ENCODE results near the gene SUPT6H.
A peak's percentile ranks its signal among the peaks of the same experiment; 100 is the strongest.
"Not testable (repeated sequence)": the region's sequence is repeated elsewhere in the genome, so short reads cannot be mapped to it uniquely, and the experiment has no call there.

Gene SUPT6H

DNA sequence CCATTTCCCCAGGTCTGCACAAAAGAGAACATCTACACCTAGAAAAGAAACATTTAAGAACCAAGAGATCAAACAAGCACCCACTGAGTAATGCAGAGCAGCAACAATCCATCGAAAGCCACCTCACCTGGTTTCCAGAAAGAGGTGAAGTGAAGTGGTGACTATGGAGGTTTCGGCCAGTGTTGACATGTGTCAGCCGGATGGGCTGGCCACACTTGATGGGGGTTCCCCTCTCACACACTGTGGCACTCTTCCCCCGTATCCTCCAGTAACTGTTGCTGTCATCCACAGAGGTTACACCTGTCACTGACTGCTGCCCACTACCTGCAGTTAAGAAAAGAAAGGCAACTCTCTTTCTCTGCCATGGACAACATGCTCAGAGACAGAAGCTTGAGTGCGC is 6.8 kb upstream of the SUPT6H start:
- Histone ChIP-seq H3K9me3 (ENCODE audit: control insufficient read depth in 1 of 2, low read length in 2 of 2) (no peaks in the 10 kb centered on the region), H3K27me3 (ENCODE audit: low read depth, low read length) (no peaks in the 10 kb centered on the region), H3K4me3 (ENCODE audit: low read depth in 1 of 2, low read length in 2 of 2) (no peak overlapping the region), H3K4me1 (ENCODE audit: control insufficient read depth in 1 of 2, insufficient read depth in 2 of 2, low read length in 2 of 2) (no peaks in the 10 kb centered on the region), H3K27ac (ENCODE audit: low read length) (no peak overlapping the region), H3K36me3 (ENCODE audit: control insufficient read depth in 1 of 2, insufficient read depth in 2 of 2, low read length in 2 of 2) (peaks cover 5 to 29% of the 10 kb centered on the region in 2 donors)

- peaks cover 8 to 12% of the 10 kb centered on the region in 2 donors for H3K4me1 ChIP-seq (ENCODE audit: control insufficient read depth in 1 of 2, insufficient read depth in 2 of 2, low read length in 2 of 2)
- H3K9me3 ChIP-seq (ENCODE audit: control insufficient read depth in 1 of 2, low read length in 2 of 2) = no peaks in the 10 kb centered on the region
- H3K36me3 ChIP-seq (ENCODE audit: control insufficient read depth in 1 of 2, insufficient read depth in 2 of 2, low read length in 2 of 2) = peaks cover 5 to 39% of the 10 kb centered on the region in 2 donors
- no peak overlapping the region for H3K4me3 ChIP-seq (ENCODE audit: low read depth in 1 of 2, low read length in 2 of 2)
- H3K27me3 ChIP-seq (ENCODE audit: low read depth, low read length) = no peaks in the 10 kb centered on the region
- no peak overlapping the region for H3K27ac ChIP-seq (ENCODE audit: low read length)
These were observed 4.2 kb upstream of the SUPT6H start for GRCh38 chr17:28657756-28658155.

GRCh38 chr17:28658342-28658741 is 3.7 kb upstream of the SUPT6H start:
- not testable (repeated sequence) for H3K4me3 ChIP-seq (ENCODE audit: low read depth in 1 of 2, low read length in 2 of 2); H3K27ac ChIP-seq (ENCODE audit: low read length); H3K27me3 ChIP-seq (ENCODE audit: low read depth, low read length); H3K9me3 ChIP-seq (ENCODE audit: control insufficient read depth in 1 of 2, low read length in 2 of 2)
- H3K36me3 ChIP-seq (ENCODE audit: control insufficient read depth in 1 of 2, insufficient read depth in 2 of 2, low read length in 2 of 2) = peaks cover 1 to 35% of the 10 kb centered on the region in 2 donors
- peaks cover 14 to 18% of the 10 kb centered on the region in 2 donors for H3K4me1 ChIP-seq (ENCODE audit: control insufficient read depth in 1 of 2, insufficient read depth in 2 of 2, low read length in 2 of 2)

DNA sequence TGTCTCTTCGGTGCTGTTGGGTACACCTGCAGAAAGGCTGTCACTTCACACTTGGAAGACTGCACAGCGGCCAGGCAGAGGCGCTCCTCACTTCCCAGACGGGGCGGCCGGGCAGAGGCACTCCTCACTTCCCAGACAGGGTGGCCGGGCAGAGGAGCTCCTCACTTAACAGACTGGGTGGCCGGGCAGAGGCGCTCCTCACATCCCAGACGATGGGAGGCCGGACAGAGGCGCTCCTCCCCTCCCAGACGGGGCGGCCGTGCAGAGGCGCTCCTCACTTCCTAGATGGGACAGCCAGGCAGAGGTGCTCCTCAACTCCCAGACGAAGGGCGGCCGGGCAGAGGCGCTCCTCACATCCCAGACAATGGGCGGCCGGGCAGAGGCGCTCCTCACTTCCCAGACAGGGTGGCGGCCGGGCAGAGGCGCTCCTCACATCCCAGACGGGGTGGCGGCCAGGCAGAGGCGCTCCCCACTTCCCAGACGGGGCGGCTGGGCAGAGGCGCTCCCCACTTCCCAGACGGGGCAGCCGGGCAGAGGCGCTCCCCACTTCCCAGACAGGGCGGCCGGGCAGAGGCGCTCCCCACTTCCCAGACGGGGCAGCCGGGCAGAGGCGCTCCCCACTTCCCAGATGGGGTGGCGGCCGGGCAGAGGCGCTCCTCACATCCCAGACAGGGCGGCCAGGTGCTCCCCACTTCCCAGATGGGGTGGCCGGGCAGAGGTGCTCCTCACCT is 3.1 kb upstream of the SUPT6H start:
- H3K4me3 ChIP-seq (ENCODE audit: low read depth in 1 of 2, low read length in 2 of 2); H3K27ac ChIP-seq (ENCODE audit: low read length); H3K9me3 ChIP-seq (ENCODE audit: control insufficient read depth in 1 of 2, low read length in 2 of 2); H3K27me3 ChIP-seq (ENCODE audit: low read depth, low read length): not testable (repeated sequence)
- peaks cover 14 to 24% of the 10 kb centered on the region in 2 donors for H3K4me1 ChIP-seq (ENCODE audit: control insufficient read depth in 1 of 2, insufficient read depth in 2 of 2, low read length in 2 of 2)
- H3K36me3 ChIP-seq (ENCODE audit: control insufficient read depth in 1 of 2, insufficient read depth in 2 of 2, low read length in 2 of 2) = peaks cover 0 to 34% of the 10 kb centered on the region in 2 donors

- H3K9me3 ChIP-seq (ENCODE audit: control insufficient read depth in 1 of 2, low read length in 2 of 2); H3K4me3 ChIP-seq (ENCODE audit: low read depth in 1 of 2, low read length in 2 of 2); H3K27ac ChIP-seq (ENCODE audit: low read length); H3K27me3 ChIP-seq (ENCODE audit: low read depth, low read length): not testable (repeated sequence)
- Histone ChIP-seq H3K36me3 (ENCODE audit: control insufficient read depth in 1 of 2, insufficient read depth in 2 of 2, low read length in 2 of 2) (peaks cover 0 to 34% of the 10 kb centered on the region in 2 donors), H3K4me1 (ENCODE audit: control insufficient read depth in 1 of 2, insufficient read depth in 2 of 2, low read length in 2 of 2) (peaks cover 14 to 29% of the 10 kb centered on the region in 2 donors)
These were observed 2.5 kb upstream of the SUPT6H start for GRCh38 chr17:28659497-28659881.

DNA sequence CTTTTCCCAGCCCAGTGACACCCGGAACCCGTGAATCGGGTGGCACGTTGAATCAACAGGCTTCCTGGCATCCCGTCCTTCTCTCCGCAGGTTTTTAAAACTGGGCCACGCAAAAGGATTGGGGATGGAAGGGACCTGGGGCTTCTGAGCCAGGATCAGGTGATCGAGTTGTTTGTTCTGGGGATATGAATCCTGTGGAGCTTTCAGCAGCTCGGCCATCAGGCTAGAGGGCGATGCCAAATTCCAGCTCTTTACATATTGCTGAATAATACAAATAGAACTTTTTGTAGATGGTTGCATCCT is 473 bp downstream of the SUPT6H start:
- Histone ChIP-seq H3K4me1 (ENCODE audit: control insufficient read depth in 1 of 2, insufficient read depth in 2 of 2, low read length in 2 of 2) (peaks cover 14 to 39% of the 10 kb centered on the region in 2 donors), H3K27ac (ENCODE audit: low read length) (peak overlapping the region; percentile 100), H3K9me3 (ENCODE audit: control insufficient read depth in 1 of 2, low read length in 2 of 2) (no peaks in the 10 kb centered on the region), H3K36me3 (ENCODE audit: control insufficient read depth in 1 of 2, insufficient read depth in 2 of 2, low read length in 2 of 2) (peaks cover 6 to 29% of the 10 kb centered on the region in 2 donors), H3K4me3 (ENCODE audit: low read depth in 1 of 2, low read length in 2 of 2) (peak overlapping the region; percentile 89 to 98), H3K27me3 (ENCODE audit: low read depth, low read length) (no peaks in the 10 kb centered on the region)

GRCh38 chr17:28663723-28664122 is 1.7 kb downstream of the SUPT6H start:
- peaks cover 16 to 31% of the 10 kb centered on the region in 2 donors for H3K36me3 ChIP-seq (ENCODE audit: control insufficient read depth in 1 of 2, insufficient read depth in 2 of 2, low read length in 2 of 2)
- no peaks in the 10 kb centered on the region for H3K27me3 ChIP-seq (ENCODE audit: low read depth, low read length)
- peaks cover 14 to 49% of the 10 kb centered on the region in 2 donors for H3K4me1 ChIP-seq (ENCODE audit: control insufficient read depth in 1 of 2, insufficient read depth in 2 of 2, low read length in 2 of 2)
- H3K9me3 ChIP-seq (ENCODE audit: control insufficient read depth in 1 of 2, low read length in 2 of 2) = no peaks in the 10 kb centered on the region
- H3K27ac ChIP-seq (ENCODE audit: low read length) = no peak overlapping the region
- no peak overlapping the region for H3K4me3 ChIP-seq (ENCODE audit: low read depth in 1 of 2, low read length in 2 of 2)

DNA sequence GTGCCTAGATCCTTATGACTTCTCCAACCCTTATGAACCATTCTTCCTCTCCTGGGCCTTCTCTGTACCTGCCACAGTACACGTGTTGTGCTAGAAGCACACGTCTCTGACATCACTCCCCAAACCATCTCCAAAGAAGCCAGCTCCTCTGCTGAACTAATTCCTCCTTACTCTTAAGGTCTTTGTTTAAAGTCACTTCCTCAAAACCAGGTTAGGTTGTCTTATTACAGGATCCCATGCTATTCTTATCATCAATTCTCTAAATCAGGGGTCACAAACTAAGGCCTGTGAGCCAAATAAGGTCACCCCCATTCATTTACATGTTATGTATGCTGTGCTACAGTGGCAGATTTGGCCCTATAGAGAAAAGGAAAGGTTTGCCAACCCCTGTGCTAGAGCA is 4.0 kb downstream of the SUPT6H start:
- Histone ChIP-seq H3K9me3 (ENCODE audit: control insufficient read depth in 1 of 2, low read length in 2 of 2) (no peaks in the 10 kb centered on the region), H3K36me3 (ENCODE audit: control insufficient read depth in 1 of 2, insufficient read depth in 2 of 2, low read length in 2 of 2) (peaks cover 18 to 41% of the 10 kb centered on the region in 2 donors), H3K4me3 (ENCODE audit: low read depth in 1 of 2, low read length in 2 of 2) (no peak overlapping the region), H3K27me3 (ENCODE audit: low read depth, low read length) (no peaks in the 10 kb centered on the region), H3K4me1 (ENCODE audit: control insufficient read depth in 1 of 2, insufficient read depth in 2 of 2, low read length in 2 of 2) (peaks cover 11 to 42% of the 10 kb centered on the region in 2 donors), H3K27ac (ENCODE audit: low read length) (no peak overlapping the region)

DNA sequence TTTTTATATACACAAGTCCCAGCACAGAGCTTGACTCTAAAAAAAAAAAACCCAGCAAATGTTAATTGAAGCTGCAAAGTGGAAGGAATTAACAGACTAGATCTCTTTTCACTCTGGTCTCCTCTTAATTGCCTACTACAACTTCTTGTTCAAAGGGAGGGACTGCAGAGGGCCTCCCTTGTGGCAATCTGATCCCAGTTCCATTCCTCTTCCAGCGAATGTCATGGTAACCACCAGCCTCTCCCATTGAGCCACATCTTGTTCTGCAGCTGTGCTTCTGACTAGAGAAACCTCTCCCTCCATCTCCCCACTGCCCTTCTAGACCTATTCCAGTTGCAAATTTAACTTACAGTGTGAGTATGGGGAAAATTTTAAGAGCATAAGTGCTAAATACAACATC is 5.9 kb downstream of the SUPT6H start:
- H3K4me3 ChIP-seq (ENCODE audit: low read depth in 1 of 2, low read length in 2 of 2) = no peak overlapping the region
- H3K36me3 ChIP-seq (ENCODE audit: control insufficient read depth in 1 of 2, insufficient read depth in 2 of 2, low read length in 2 of 2) = peaks cover 30 to 49% of the 10 kb centered on the region in 2 donors
- no peak overlapping the region for H3K27ac ChIP-seq (ENCODE audit: low read length)
- H3K4me1 ChIP-seq (ENCODE audit: control insufficient read depth in 1 of 2, insufficient read depth in 2 of 2, low read length in 2 of 2) = peaks cover 5 to 36% of the 10 kb centered on the region in 2 donors
- no peaks in the 10 kb centered on the region for H3K9me3 ChIP-seq (ENCODE audit: control insufficient read depth in 1 of 2, low read length in 2 of 2)
- H3K27me3 ChIP-seq (ENCODE audit: low read depth, low read length) = no peaks in the 10 kb centered on the region

DNA sequence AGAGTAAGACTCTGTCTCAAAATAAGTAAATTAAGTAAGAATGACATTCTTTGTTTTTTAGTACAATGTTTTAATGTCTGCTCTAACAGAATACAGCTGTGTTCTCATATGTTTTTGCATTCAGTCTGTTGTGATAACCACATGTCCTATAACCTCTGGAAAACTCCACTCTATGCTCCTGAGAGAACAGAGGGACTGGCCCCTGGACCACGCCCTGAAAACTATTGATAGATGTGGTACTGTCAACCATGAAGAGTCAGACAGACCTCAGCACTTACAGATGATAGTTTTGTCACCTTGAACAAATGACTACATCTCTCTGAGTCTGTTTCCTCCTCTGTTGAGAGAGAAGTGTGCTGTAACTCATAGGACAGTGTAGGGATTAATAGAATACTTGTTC is 7.9 kb downstream of the SUPT6H start:
- Histone ChIP-seq H3K4me3 (ENCODE audit: low read depth in 1 of 2, low read length in 2 of 2) (no peak overlapping the region), H3K9me3 (ENCODE audit: control insufficient read depth in 1 of 2, low read length in 2 of 2) (no peaks in the 10 kb centered on the region), H3K27me3 (ENCODE audit: low read depth, low read length) (no peaks in the 10 kb centered on the region), H3K4me1 (ENCODE audit: control insufficient read depth in 1 of 2, insufficient read depth in 2 of 2, low read length in 2 of 2) (peaks cover 0 to 16% of the 10 kb centered on the region in 2 donors), H3K27ac (ENCODE audit: low read length) (no peak overlapping the region), H3K36me3 (ENCODE audit: control insufficient read depth in 1 of 2, insufficient read depth in 2 of 2, low read length in 2 of 2) (peaks cover 47 to 69% of the 10 kb centered on the region in 2 donors)

DNA sequence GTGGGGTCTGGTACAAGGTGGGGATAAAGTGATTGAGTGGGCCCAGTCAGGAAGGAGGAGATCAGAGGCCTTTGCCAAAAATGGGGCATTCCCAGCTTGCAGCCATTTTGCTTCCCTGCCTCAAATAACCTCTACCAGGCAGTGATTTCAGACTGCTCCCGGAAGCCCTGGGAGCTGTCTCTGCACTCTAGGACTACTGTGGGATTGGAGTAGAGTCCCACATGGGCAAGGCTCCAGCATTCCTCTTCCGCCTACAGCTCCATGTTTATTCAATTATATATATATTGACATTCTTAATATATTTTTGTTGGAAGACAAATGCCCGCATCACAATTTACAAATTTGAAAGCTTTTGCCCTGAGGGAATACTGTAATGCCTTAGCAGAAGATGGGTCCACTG is 13.5 kb downstream of the SUPT6H start:
- Histone ChIP-seq H3K27ac (ENCODE audit: low read length) (no peak overlapping the region), H3K36me3 (ENCODE audit: control insufficient read depth in 1 of 2, insufficient read depth in 2 of 2, low read length in 2 of 2) (peaks cover 66 to 94% of the 10 kb centered on the region in 2 donors), H3K9me3 (ENCODE audit: control insufficient read depth in 1 of 2, low read length in 2 of 2) (no peaks in the 10 kb centered on the region), H3K4me1 (ENCODE audit: control insufficient read depth in 1 of 2, insufficient read depth in 2 of 2, low read length in 2 of 2) (no peaks in the 10 kb centered on the region), H3K4me3 (ENCODE audit: low read depth in 1 of 2, low read length in 2 of 2) (no peak overlapping the region), H3K27me3 (ENCODE audit: low read depth, low read length) (no peaks in the 10 kb centered on the region)

DNA sequence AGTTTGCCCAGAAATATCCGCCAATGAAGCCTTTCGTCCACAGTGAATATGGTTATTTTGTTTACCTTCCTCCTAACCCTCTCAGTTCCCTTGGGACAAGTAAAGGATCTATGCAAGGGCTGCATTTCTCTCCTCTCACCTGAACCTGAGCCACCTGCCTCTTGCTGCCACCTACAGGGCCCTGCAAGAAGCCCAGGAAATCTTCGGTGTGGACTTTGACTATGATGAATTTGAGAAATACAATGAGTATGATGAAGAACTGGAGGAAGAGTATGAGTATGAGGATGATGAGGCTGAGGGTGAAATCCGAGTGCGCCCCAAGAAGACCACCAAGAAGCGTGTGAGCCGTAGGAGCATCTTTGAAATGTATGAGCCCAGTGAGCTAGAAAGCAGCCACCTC is 14.0 kb downstream of the SUPT6H start:
- Histone ChIP-seq H3K9me3 (ENCODE audit: control insufficient read depth in 1 of 2, low read length in 2 of 2) (no peaks in the 10 kb centered on the region), H3K4me3 (ENCODE audit: low read depth in 1 of 2, low read length in 2 of 2) (no peak overlapping the region), H3K27ac (ENCODE audit: low read length) (no peak overlapping the region), H3K4me1 (ENCODE audit: control insufficient read depth in 1 of 2, insufficient read depth in 2 of 2, low read length in 2 of 2) (no peaks in the 10 kb centered on the region), H3K36me3 (ENCODE audit: control insufficient read depth in 1 of 2, insufficient read depth in 2 of 2, low read length in 2 of 2) (peaks cover 66 to 94% of the 10 kb centered on the region in 2 donors), H3K27me3 (ENCODE audit: low read depth, low read length) (no peaks in the 10 kb centered on the region)
